Measurements from ENCODE around the gene SMCO4. TPM values are rescaled to one million over a fixed set of nuclear protein-coding genes. Genes with fewer than 3 reads are reported as not detected.

SMCO4 gene
- polyA plus RNA-seq, 10 donors = 6.5 to 17.5 (median 10.3) TPM

GRCh38 chr11:93529707-93530467 lies 13.3 kb downstream of the SMCO4 start:
- DNase-seq = peak in 1 of 3 donors; percentile 50

- DNase-seq = peak in 1 of 3 donors; percentile 65
Observed at GRCh38 chr11:93528757-93529645, 14.2 kb downstream of the SMCO4 start.

GRCh38 chr11:93528252-93528651 lies 14.9 kb downstream of the SMCO4 start:
- DNase-seq = peak; percentile 40 to 69 (median 49)

GRCh38 chr11:93526641-93527583 lies 16.3 kb downstream of the SMCO4 start:
- DNase-seq = no peak

- no peak for DNase-seq
Observed at GRCh38 chr11:93526346-93526633, 16.9 kb downstream of the SMCO4 start.

GRCh38 chr11:93525601-93526345 lies 17.4 kb downstream of the SMCO4 start:
- peak in 1 of 3 donors; percentile 39 for DNase-seq

GRCh38 chr11:93524858-93525257 lies 18.3 kb downstream of the SMCO4 start:
- no peak for DNase-seq

GRCh38 chr11:93524173-93524536 lies 19.0 kb downstream of the SMCO4 start:
- DNase-seq = no peak

- DNase-seq = no peak
Observed at GRCh38 chr11:93520726-93521509, 22.3 kb downstream of the SMCO4 start.

GRCh38 chr11:93519179-93519578 lies 24.0 kb downstream of the SMCO4 start:
- no peak for DNase-seq

GRCh38 chr11:93518081-93518480 lies 25.1 kb downstream of the SMCO4 start:
- no peak for DNase-seq

- no peak for DNase-seq
Observed at GRCh38 chr11:93517611-93518010, 25.6 kb downstream of the SMCO4 start.

GRCh38 chr11:93517041-93517440 lies 26.1 kb downstream of the SMCO4 start:
- DNase-seq = no peak

- DNase-seq = no peak
Observed at GRCh38 chr11:93515441-93516025, 27.7 kb downstream of the SMCO4 start.

- DNase-seq = no peak
Observed at GRCh38 chr11:93514712-93515111, 28.5 kb downstream of the SMCO4 start.

GRCh38 chr11:93513772-93514171 lies 29.4 kb downstream of the SMCO4 start:
- no peak for DNase-seq

- no peak for DNase-seq
Observed at GRCh38 chr11:93512949-93513667, 30.1 kb downstream of the SMCO4 start.

- DNase-seq = no peak
Observed at GRCh38 chr11:93512073-93512475, 31.1 kb downstream of the SMCO4 start.

- no peak for DNase-seq
Observed at GRCh38 chr11:93510196-93510873, 32.9 kb downstream of the SMCO4 start.
